GM18502 (cell line): ENCODE results near the gene CLTC.
"Not testable (repeated sequence)": the region's sequence is repeated elsewhere in the genome, so short reads cannot be mapped to it uniquely, and the experiment has no call there.

ENCODE experiments used
- ATAC-seq: cut with Tn5 transposase; IDR thresholded peaks from one replicate; pipeline ENCODE4 v1.9.1; 2021; ENCODE audit warnings: mild to moderate bottlenecking; ENCODE audit not compliant: unreplicated experiment, poor library complexity

The CLTC gene

GRCh38 chr17:59619298-59620063 lies at the start of gene CLTC:
CLTC (plus strand) TSS chr17:59619895; CDS start chr17:59620132, 237 bp downstream.
- ATAC-seq = peak; percentile 79

- no peak for ATAC-seq
Measured at GRCh38 chr17:59572301-59572924, 47.3 kb upstream of the CLTC start.

- not testable (repeated sequence) for ATAC-seq
Measured at GRCh38 chr17:59584168-59584567, 35.5 kb upstream of the CLTC start.

GRCh38 chr17:59600169-59600568 lies 19.5 kb upstream of the CLTC start:
- no peak for ATAC-seq

GRCh38 chr17:59601130-59601529 lies 18.6 kb upstream of the CLTC start:
- ATAC-seq = peak; percentile 65

- no peak for ATAC-seq
Measured at GRCh38 chr17:59607061-59607460, 12.6 kb upstream of the CLTC start.

- ATAC-seq = no peak
Measured at GRCh38 chr17:59607817-59608403, 11.8 kb upstream of the CLTC start.

- ATAC-seq = no peak
Measured at GRCh38 chr17:59611503-59611902, 8.2 kb upstream of the CLTC start.

GRCh38 chr17:59616253-59616920 lies 3.3 kb upstream of the CLTC start:
- no peak for ATAC-seq

- no peak for ATAC-seq
Measured at GRCh38 chr17:59617156-59617732, 2.5 kb upstream of the CLTC start.

GRCh38 chr17:59619035-59619297 lies 729 bp upstream of the CLTC start:
- no peak for ATAC-seq

GRCh38 chr17:59620064-59620359 lies 317 bp downstream of the CLTC start:
- ATAC-seq = no peak

GRCh38 chr17:59620518-59621259 lies 994 bp downstream of the CLTC start:
- no peak for ATAC-seq

- ATAC-seq = no peak
Measured at GRCh38 chr17:59621771-59622170, 2.1 kb downstream of the CLTC start.

- ATAC-seq = no peak
Measured at GRCh38 chr17:59623151-59623550, 3.5 kb downstream of the CLTC start.

- ATAC-seq = no peak
Measured at GRCh38 chr17:59626756-59627155, 7.1 kb downstream of the CLTC start.

GRCh38 chr17:59627274-59627673 lies 7.6 kb downstream of the CLTC start:
- no peak for ATAC-seq

- ATAC-seq = no peak
Measured at GRCh38 chr17:59627770-59628171, 8.1 kb downstream of the CLTC start.

GRCh38 chr17:59629174-59629573 lies 9.5 kb downstream of the CLTC start:
- ATAC-seq = no peak

- ATAC-seq = no peak
Measured at GRCh38 chr17:59631276-59631675, 11.6 kb downstream of the CLTC start.
